Measurements from ENCODE around the gene EFNA4.

The EFNA4 gene

GRCh38 chr1:155051777-155052398, 11.7 kb upstream of the EFNA4 start:
- Histone ChIP-seq H3K4me1 (ENCODE audit: control insufficient read depth, insufficient read depth, low read length, poor library complexity, severe bottlenecking) (peaks cover 25% of the 10 kb centered on the region), H3K4me3 (ENCODE audit: insufficient read depth, low read depth, low read length, poor library complexity, severe bottlenecking) (peak overlapping the region; percentile 90), H3K9me3 (ENCODE audit: control insufficient read depth, low read length) (no peaks in the 10 kb centered on the region), H3K27me3 (replicated peaks; ENCODE audit: control insufficient read depth, insufficient read depth, low read length, poor library complexity, severe bottlenecking) (no peaks in the 10 kb centered on the region), H3K36me3 (ENCODE audit: control insufficient read depth, insufficient read depth, low read length) (peaks cover 7% of the 10 kb centered on the region), H3K27ac (ENCODE audit: insufficient read depth, low read length, poor library complexity, severe bottlenecking) (peak overlapping the region; percentile 61)
- no peak for DNase-seq

DNA sequence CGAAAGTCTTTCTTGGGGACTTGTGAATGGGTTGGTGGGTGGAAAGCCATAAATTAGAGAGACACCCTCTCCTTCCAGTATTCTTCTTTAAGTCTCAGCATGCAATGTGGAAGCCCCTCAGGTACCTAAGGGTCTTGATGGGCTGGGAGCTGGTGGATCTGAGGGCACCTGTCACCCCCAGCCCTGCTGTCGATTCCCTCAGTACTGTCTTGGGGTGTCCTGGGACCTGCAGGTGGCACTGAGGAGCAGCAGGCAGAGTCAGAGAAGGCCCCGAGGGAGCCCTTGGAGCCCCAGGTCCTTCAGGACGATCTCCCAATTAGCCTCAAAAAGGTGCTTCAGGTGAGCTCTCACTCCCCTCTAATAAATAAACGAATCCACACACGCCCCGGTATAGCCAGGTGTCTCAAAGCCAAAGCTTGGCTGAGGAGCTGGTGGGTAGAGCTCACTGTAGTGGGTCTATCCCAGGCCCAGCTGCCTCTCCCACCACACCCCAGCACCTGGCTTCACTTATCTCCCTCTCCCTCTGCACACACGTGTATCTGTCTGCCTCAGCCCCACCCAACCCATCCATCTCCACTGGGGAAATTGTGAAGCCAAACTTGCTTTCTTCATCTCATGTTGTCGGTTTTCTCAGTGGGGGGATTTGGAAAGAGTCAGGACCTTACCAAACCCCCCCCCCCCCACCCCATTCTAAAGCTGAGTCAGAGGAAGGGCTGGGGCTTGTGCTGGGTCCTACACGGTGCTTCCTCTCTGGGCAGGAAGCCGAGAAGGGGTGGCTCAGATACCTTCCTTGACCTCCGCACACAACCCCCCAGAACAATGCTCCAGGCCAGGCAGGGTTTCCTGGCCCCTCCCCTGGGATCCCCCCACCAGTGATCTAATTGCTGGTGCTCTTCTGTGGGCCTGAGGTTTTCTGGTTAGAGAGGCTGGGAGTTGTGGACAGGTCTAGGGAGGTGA, 10.8 kb upstream of the EFNA4 start:
- Histone ChIP-seq H3K4me1 (ENCODE audit: control insufficient read depth, insufficient read depth, low read length, poor library complexity, severe bottlenecking) (peaks cover 25% of the 10 kb centered on the region), H3K27ac (ENCODE audit: insufficient read depth, low read length, poor library complexity, severe bottlenecking) (peak overlapping the region; percentile 15), H3K36me3 (ENCODE audit: control insufficient read depth, insufficient read depth, low read length) (peaks cover 15% of the 10 kb centered on the region), H3K9me3 (ENCODE audit: control insufficient read depth, low read length) (no peaks in the 10 kb centered on the region), H3K4me3 (ENCODE audit: insufficient read depth, low read depth, low read length, poor library complexity, severe bottlenecking) (peak overlapping the region; percentile 90), H3K27me3 (replicated peaks; ENCODE audit: control insufficient read depth, insufficient read depth, low read length, poor library complexity, severe bottlenecking) (no peaks in the 10 kb centered on the region)
- no peak for DNase-seq

DNA sequence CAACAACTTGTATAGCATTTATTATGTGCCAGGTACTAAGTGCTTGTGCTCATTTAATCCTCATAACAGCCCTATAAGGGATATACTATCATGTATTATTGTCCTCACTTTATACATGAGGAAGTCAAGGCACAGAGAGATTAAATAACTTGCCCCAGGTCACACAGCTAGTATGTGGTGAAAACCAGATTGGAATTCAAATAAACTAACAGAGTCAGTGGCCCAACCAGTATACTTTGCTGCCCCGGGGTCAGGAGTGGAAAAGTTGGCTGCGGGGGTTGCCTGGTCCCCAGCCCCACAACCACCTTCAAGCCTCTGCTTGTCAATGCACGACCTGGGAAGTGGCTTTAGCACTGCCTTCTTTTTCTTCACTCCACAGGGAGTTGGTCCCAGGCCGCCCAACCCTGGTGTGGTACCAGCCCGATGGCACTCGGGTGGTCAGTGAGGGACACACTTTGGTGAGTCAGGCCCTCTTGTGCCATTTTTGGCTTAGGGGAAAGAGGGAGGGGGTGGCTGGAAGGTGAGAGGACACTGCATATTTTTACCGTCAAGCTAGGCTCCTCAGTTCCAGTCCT, 9.9 kb upstream of the EFNA4 start:
- Histone ChIP-seq H3K9me3 (ENCODE audit: control insufficient read depth, low read length) (no peaks in the 10 kb centered on the region), H3K27me3 (replicated peaks; ENCODE audit: control insufficient read depth, insufficient read depth, low read length, poor library complexity, severe bottlenecking) (no peaks in the 10 kb centered on the region), H3K4me3 (ENCODE audit: insufficient read depth, low read depth, low read length, poor library complexity, severe bottlenecking) (no peak overlapping the region), H3K36me3 (ENCODE audit: control insufficient read depth, insufficient read depth, low read length) (peaks cover 23% of the 10 kb centered on the region), H3K27ac (ENCODE audit: insufficient read depth, low read length, poor library complexity, severe bottlenecking) (no peak overlapping the region), H3K4me1 (ENCODE audit: control insufficient read depth, insufficient read depth, low read length, poor library complexity, severe bottlenecking) (peaks cover 25% of the 10 kb centered on the region)
- DNase-seq: no peak

DNA sequence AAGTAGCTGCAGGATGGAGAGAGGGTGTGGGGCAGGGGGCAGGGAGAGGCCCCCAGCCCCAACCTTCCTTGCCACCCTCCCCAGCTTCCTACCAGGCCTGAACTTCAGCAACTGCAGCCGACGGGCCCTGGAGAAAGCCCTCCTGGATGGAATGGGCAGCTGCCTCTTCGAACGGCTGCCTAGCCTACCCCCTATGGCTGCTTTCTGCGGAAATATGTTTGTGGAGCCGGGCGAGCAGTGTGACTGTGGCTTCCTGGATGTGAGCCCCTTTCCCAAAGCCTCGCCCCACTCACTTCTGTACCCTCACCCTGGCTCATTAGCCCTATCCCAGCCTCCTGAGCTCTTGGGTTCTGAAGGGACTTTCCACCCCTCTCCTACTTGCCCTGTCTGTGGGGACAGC, 6.4 kb upstream of the EFNA4 start:
- peaks cover 28% of the 10 kb centered on the region for H3K36me3 ChIP-seq (ENCODE audit: control insufficient read depth, insufficient read depth, low read length)
- H3K27ac ChIP-seq (ENCODE audit: insufficient read depth, low read length, poor library complexity, severe bottlenecking): no peak overlapping the region
- DNase-seq: no peak
- peaks cover 24% of the 10 kb centered on the region for H3K4me1 ChIP-seq (ENCODE audit: control insufficient read depth, insufficient read depth, low read length, poor library complexity, severe bottlenecking)
- no peaks in the 10 kb centered on the region for H3K9me3 ChIP-seq (ENCODE audit: control insufficient read depth, low read length)
- no peak overlapping the region for H3K4me3 ChIP-seq (ENCODE audit: insufficient read depth, low read depth, low read length, poor library complexity, severe bottlenecking)
- no peaks in the 10 kb centered on the region for H3K27me3 ChIP-seq (replicated peaks; ENCODE audit: control insufficient read depth, insufficient read depth, low read length, poor library complexity, severe bottlenecking)

DNA sequence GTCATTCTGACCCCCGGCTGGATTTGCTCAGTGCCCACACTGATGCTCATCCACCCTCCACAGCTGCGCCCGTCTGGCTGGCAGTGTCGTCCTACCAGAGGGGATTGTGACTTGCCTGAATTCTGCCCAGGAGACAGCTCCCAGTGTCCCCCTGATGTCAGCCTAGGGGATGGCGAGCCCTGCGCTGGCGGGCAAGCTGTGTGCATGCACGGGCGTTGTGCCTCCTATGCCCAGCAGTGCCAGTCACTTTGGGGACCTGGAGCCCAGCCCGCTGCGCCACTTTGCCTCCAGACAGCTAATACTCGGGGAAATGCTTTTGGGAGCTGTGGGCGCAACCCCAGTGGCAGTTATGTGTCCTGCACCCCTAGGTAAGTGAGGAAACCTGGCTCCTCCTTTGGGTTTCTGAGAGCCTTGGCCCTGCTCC, 5.7 kb upstream of the EFNA4 start:
- Histone ChIP-seq H3K9me3 (ENCODE audit: control insufficient read depth, low read length) (no peaks in the 10 kb centered on the region), H3K27me3 (replicated peaks; ENCODE audit: control insufficient read depth, insufficient read depth, low read length, poor library complexity, severe bottlenecking) (no peaks in the 10 kb centered on the region), H3K4me1 (ENCODE audit: control insufficient read depth, insufficient read depth, low read length, poor library complexity, severe bottlenecking) (peaks cover 24% of the 10 kb centered on the region), H3K4me3 (ENCODE audit: insufficient read depth, low read depth, low read length, poor library complexity, severe bottlenecking) (no peak overlapping the region), H3K27ac (ENCODE audit: insufficient read depth, low read length, poor library complexity, severe bottlenecking) (no peak overlapping the region), H3K36me3 (ENCODE audit: control insufficient read depth, insufficient read depth, low read length) (peaks cover 28% of the 10 kb centered on the region)
- no peak for DNase-seq

DNA sequence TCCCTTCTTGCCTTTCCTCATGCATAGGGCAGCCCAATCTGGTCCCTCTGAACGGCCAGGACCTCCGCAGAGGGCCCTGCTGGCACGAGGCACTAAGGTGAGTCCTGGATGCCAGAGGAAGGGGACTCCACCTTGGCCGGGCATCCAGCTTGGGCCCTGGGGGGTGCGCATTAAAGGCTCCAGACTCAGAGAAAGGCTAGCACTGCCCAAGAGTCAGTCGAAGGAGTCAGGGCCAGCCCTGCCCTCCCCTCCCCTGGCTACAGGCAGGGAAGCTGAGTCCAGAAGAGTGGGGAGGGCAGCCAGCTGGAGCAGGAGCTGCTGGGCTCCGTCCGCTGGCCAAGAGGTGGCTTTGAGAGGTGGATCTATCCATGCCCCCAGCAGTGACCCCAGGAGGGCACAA, 2.8 kb upstream of the EFNA4 start:
- no peak for DNase-seq

GRCh38 chr1:155061381-155062150, 2.0 kb upstream of the EFNA4 start:
- no peaks in the 10 kb centered on the region for H3K9me3 ChIP-seq (ENCODE audit: control insufficient read depth, low read length)
- DNase-seq: peak; percentile 83 to 91 (median 89)
- peaks cover 24% of the 10 kb centered on the region for H3K36me3 ChIP-seq (ENCODE audit: control insufficient read depth, insufficient read depth, low read length)
- no peaks in the 10 kb centered on the region for H3K27me3 ChIP-seq (replicated peaks; ENCODE audit: control insufficient read depth, insufficient read depth, low read length, poor library complexity, severe bottlenecking)
- no peak overlapping the region for H3K4me3 ChIP-seq (ENCODE audit: insufficient read depth, low read depth, low read length, poor library complexity, severe bottlenecking)
- H3K4me1 ChIP-seq (ENCODE audit: control insufficient read depth, insufficient read depth, low read length, poor library complexity, severe bottlenecking): peaks cover 28% of the 10 kb centered on the region
- no peak overlapping the region for H3K27ac ChIP-seq (ENCODE audit: insufficient read depth, low read length, poor library complexity, severe bottlenecking)

More for the DNA sequence above, 2.8 kb upstream of the EFNA4 start:
- H3K9me3 ChIP-seq (ENCODE audit: control insufficient read depth, low read length): no peaks in the 10 kb centered on the region
- H3K4me3 ChIP-seq (ENCODE audit: insufficient read depth, low read depth, low read length, poor library complexity, severe bottlenecking): no peak overlapping the region
- peaks cover 28% of the 10 kb centered on the region for H3K36me3 ChIP-seq (ENCODE audit: control insufficient read depth, insufficient read depth, low read length)
- peaks cover 28% of the 10 kb centered on the region for H3K4me1 ChIP-seq (ENCODE audit: control insufficient read depth, insufficient read depth, low read length, poor library complexity, severe bottlenecking)
- H3K27ac ChIP-seq (ENCODE audit: insufficient read depth, low read length, poor library complexity, severe bottlenecking): no peak overlapping the region
- H3K27me3 ChIP-seq (replicated peaks; ENCODE audit: control insufficient read depth, insufficient read depth, low read length, poor library complexity, severe bottlenecking): no peaks in the 10 kb centered on the region

GRCh38 chr1:155062151-155062686, 1.3 kb upstream of the EFNA4 start:
- Histone ChIP-seq H3K4me1 (ENCODE audit: control insufficient read depth, insufficient read depth, low read length, poor library complexity, severe bottlenecking) (peaks cover 28% of the 10 kb centered on the region), H3K9me3 (ENCODE audit: control insufficient read depth, low read length) (no peaks in the 10 kb centered on the region), H3K36me3 (ENCODE audit: control insufficient read depth, insufficient read depth, low read length) (peaks cover 18% of the 10 kb centered on the region), H3K4me3 (ENCODE audit: insufficient read depth, low read depth, low read length, poor library complexity, severe bottlenecking) (peak overlapping the region; percentile 92), H3K27me3 (replicated peaks; ENCODE audit: control insufficient read depth, insufficient read depth, low read length, poor library complexity, severe bottlenecking) (no peaks in the 10 kb centered on the region), H3K27ac (ENCODE audit: insufficient read depth, low read length, poor library complexity, severe bottlenecking) (no peak overlapping the region)
- no peak for DNase-seq

GRCh38 chr1:155062702-155063411, 683 bp upstream of the EFNA4 start:
- peaks cover 12% of the 10 kb centered on the region for H3K36me3 ChIP-seq (ENCODE audit: control insufficient read depth, insufficient read depth, low read length)
- peak overlapping the region; percentile 92 for H3K4me3 ChIP-seq (ENCODE audit: insufficient read depth, low read depth, low read length, poor library complexity, severe bottlenecking)
- H3K4me1 ChIP-seq (ENCODE audit: control insufficient read depth, insufficient read depth, low read length, poor library complexity, severe bottlenecking): peaks cover 28% of the 10 kb centered on the region
- no peaks in the 10 kb centered on the region for H3K27me3 ChIP-seq (replicated peaks; ENCODE audit: control insufficient read depth, insufficient read depth, low read length, poor library complexity, severe bottlenecking)
- no peaks in the 10 kb centered on the region for H3K9me3 ChIP-seq (ENCODE audit: control insufficient read depth, low read length)
- peak overlapping the region; percentile 15 for H3K27ac ChIP-seq (ENCODE audit: insufficient read depth, low read length, poor library complexity, severe bottlenecking)
- DNase-seq: peak; percentile 31 to 49 (median 43)

All from effector memory CD4-positive, alpha-beta T cell (primary cell).